Measurements from ENCODE around the gene TUBAL3. TPM values are rescaled to one million over a fixed set of nuclear protein-coding genes. Genes with fewer than 3 reads are reported as not detected.

Gene TUBAL3
- total RNA-seq, 1 experiment from 2014 or later, result not detected

DNA sequence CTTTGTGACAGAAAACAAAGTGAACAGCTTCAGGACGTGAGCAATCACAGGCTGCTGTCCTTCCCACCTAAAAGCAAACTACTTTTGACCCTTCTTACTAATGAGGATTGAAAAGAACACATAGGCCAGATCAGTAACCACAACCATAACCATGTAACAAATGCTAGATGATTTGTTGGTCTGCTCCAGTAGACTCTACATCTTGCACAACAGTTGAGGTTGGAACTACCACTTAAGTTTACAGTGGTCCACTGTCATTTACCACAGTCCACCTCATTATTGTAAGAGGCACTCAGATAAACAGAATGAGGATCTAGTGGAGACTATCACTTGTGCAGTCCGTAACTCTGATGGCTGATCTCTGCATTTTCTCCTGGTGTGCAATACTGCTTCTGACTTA, 35.6 kb upstream of the TUBAL3 start:
- H4K8ac ChIP-seq (replicated peaks; ENCODE audit: insufficient read length, low read depth, low read length), result no peak overlapping the region
- no peaks in the 10 kb centered on the region for H3K9me3 ChIP-seq (ENCODE audit: control insufficient read depth, low read depth, low read length)
- TF ChIP-seq, protein P1, sequence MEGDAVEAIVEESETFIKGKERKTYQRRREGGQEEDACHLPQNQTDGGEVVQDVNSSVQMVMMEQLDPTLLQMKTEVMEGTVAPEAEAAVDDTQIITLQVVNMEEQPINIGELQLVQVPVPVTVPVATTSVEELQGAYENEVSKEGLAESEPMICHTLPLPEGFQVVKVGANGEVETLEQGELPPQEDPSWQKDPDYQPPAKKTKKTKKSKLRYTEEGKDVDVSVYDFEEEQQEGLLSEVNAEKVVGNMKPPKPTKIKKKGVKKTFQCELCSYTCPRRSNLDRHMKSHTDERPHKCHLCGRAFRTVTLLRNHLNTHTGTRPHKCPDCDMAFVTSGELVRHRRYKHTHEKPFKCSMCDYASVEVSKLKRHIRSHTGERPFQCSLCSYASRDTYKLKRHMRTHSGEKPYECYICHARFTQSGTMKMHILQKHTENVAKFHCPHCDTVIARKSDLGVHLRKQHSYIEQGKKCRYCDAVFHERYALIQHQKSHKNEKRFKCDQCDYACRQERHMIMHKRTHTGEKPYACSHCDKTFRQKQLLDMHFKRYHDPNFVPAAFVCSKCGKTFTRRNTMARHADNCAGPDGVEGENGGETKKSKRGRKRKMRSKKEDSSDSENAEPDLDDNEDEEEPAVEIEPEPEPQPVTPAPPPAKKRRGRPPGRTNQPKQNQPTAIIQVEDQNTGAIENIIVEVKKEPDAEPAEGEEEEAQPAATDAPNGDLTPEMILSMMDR (conservative IDR thresholded peaks at IDR 0.05), result no peak
- DNase-seq, result no peak
- no peak overlapping the region for H3K9ac ChIP-seq (ENCODE audit: extremely low read depth, insufficient read length, low read length)
- H2BK5ac ChIP-seq (ENCODE audit: insufficient read length, low read length), result no peak overlapping the region
- H3K56ac ChIP-seq (ENCODE audit: insufficient read length, low read depth, low read length), result no peak overlapping the region
- WGBS (ENCODE audit: extremely low coverage, insufficient read length, low lambda C conversion rate), result no CpG with 5 or more reads among the region's 2 CpGs
- Mint-ChIP-seq H3K27ac (no peak overlapping the region), H3K4me3 (no peak overlapping the region), H3K36me3 (ENCODE audit: insufficient read depth in 1 of 3, low read depth in 3 of 3) (no peaks in the 10 kb centered on the region; a peak in 3 of 7 replicates), H3K27me3 (ENCODE audit: low read depth) (no peaks in the 10 kb centered on the region), H3K4me1 (peaks cover 3 to 5% of the 10 kb centered on the region in 2 experiments; a peak in 1 of 4 replicates), H3K9me3 (no peaks in the 10 kb centered on the region)
- no peak overlapping the region for H2AK5ac ChIP-seq (ENCODE audit: insufficient read length, low read length)
- H3K27ac ChIP-seq (ENCODE audit: insufficient read length, low read depth, low read length), result no peak overlapping the region
- H3K27me3 ChIP-seq (ENCODE audit: insufficient read depth, low read length), result no peaks in the 10 kb centered on the region
- H4K20me1 ChIP-seq (ENCODE audit: control insufficient read depth, insufficient read depth, insufficient read length), result no peaks in the 10 kb centered on the region
- no peak overlapping the region for H2BK120ac ChIP-seq (ENCODE audit: low read depth, low read length, poor library complexity, severe bottlenecking)
- no peaks in the 10 kb centered on the region for H3K79me1 ChIP-seq (ENCODE audit: insufficient read depth, low read depth, low read length, poor library complexity, severe bottlenecking)
- no peak overlapping the region for H2BK12ac ChIP-seq (ENCODE audit: insufficient read length, low read depth, low read length)
- no peaks in the 10 kb centered on the region for H3K23me2 ChIP-seq (ENCODE audit: insufficient read length, low read depth, low read length, poor library complexity, severe bottlenecking)
- H4K5ac ChIP-seq (ENCODE audit: insufficient read length, low read depth, low read length), result no peak overlapping the region
- no peak overlapping the region for H3K14ac ChIP-seq (ENCODE audit: insufficient read depth, low read length)
- H3K4ac ChIP-seq (ENCODE audit: low read depth, low read length), result no peak overlapping the region
- no peak overlapping the region for H3K4me2 ChIP-seq (ENCODE audit: insufficient read depth, insufficient read length, low read length)
- no peak overlapping the region for H2BK15ac ChIP-seq (ENCODE audit: low read depth, low read length)
- no peaks in the 10 kb centered on the region for H3K4me1 ChIP-seq (ENCODE audit: insufficient read depth, low read length)
- no peak overlapping the region for H3T11ph ChIP-seq (ENCODE audit: low read length)
- H3K79me2 ChIP-seq (ENCODE audit: insufficient read depth, low read length), result no peaks in the 10 kb centered on the region
- no peak overlapping the region for H2BK20ac ChIP-seq (ENCODE audit: low read depth, low read length, poor library complexity, severe bottlenecking)
- no peak overlapping the region for H4K91ac ChIP-seq (ENCODE audit: insufficient read length, low read depth, low read length)
- H3K18ac ChIP-seq (ENCODE audit: insufficient read length, low read depth, low read length), result no peak overlapping the region
- H3K23ac ChIP-seq (ENCODE audit: insufficient read length, low read depth, low read length), result no peak overlapping the region
- no peak overlapping the region for H2AFZ ChIP-seq (ENCODE audit: low read length)
